ENCODE measurements around the gene SH2B2.

- no peak for TF ChIP-seq CTCF (IDR thresholded peaks at IDR 0.05; ENCODE audit: poor library complexity, severe bottlenecking)
- no peak for TF ChIP-seq RAD21 (conservative IDR thresholded peaks at IDR 0.05)
- no peak for TF ChIP-seq REST (IDR thresholded peaks at IDR 0.05; ENCODE audit: borderline replicate concordance)
- TF ChIP-seq POLR2AphosphoS5 (IDR thresholded peaks at IDR 0.05) = no peak
Observed at GRCh38 chr7:102287981-102288278, 1.3 kb downstream of the SH2B2 start.

All from neural cell (in vitro differentiated cells).